Bronchial epithelial cell (primary cell): ENCODE measurements around the gene APOBEC3F. TPM values are rescaled to one million over a fixed set of nuclear protein-coding genes. Genes with fewer than 3 reads are reported as not detected.
A peak's percentile ranks its signal among the peaks of the same experiment; 100 is the strongest.

Source experiments
- DNase-seq: peaks from one replicate; pipeline ENCODE4 v3.0.0-alpha.2; 2010; ENCODE audit warnings: low read depth
- FAIRE-seq: peaks from 2 replicates; lab custom pipeline; 2011; peaks lifted over from hg19 to GRCh38; lab: Jason Lieb, UNC
- H3K27me3 ChIP-seq: 2 replicates; pipeline ENCODE4 v1.5.1; 2011; ENCODE audit warnings: low read length; ENCODE audit not compliant: control insufficient read depth, insufficient read depth
- H3K36me3 ChIP-seq: 2 replicates; pipeline ENCODE4 v1.5.1; 2011; ENCODE audit warnings: low read length; ENCODE audit not compliant: control insufficient read depth, insufficient read depth
- H3K4me3 ChIP-seq: 2 replicates; pipeline ENCODE4 v1.5.1; 2011; ENCODE audit warnings: mild to moderate bottlenecking, low read depth, low read length, control low read depth
- CTCF ChIP-seq: IDR thresholded peaks from 2 replicates; pipeline ENCODE4 v1.5.1; 2011; ENCODE audit warnings: mild to moderate bottlenecking, moderate library complexity, low read length, control low read depth, inconsistent platforms; ENCODE audit not compliant: insufficient read depth, severe bottlenecking
- total RNA-seq: library from RNA; depleted of rRNA; stranded (reverse); fragments of >200 nt; gene quantifications from 2 replicates; pipeline ENCODE4 v1.2.1, GENCODE V29; 2014

Gene APOBEC3F
- total RNA-seq, 1 donor from 2014 or later = 0.79 TPM

DNA sequence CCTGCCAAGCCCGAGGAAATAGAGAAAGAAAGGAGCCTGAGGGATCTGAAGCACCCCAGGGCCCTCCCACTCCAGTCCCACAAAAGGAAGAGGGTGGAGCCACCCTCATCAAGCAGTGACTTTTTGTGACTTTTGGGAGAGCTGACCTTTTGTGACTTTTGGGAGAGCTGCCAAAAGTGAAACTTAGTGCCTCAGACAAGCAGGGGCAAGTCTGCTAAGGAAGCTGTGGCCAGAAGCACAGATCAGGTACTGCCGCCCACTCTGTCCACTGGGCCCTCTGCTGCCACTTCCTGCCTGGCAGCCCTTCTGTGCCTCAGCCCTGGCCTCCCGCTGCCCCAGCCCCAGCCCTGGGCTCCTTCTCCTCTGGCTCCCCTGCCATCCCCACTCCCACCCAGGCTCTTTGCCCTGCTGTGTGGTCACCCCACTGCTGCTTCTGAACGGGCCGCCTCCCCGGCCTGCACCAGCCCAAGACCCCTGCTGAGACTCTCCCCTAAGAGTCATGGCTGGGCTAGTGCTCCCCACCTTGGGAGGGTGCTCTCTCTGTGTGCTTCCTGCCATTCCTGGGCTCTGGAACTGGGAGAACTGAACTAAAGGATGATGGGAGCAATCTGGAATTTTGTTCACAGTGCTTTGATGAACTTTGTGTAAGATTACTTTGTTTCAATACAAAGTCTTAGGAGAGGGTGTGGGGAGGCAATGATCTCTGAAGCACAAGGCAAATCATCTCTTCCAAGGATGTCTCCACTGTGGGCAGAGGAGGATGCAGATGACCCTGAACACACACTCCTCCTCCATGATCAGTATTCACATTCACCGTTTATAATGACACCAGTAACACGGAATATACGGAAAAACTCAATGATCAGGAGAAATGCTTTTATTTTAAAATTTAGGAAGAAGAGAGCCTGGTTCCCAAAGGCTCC lies 56.7 kb downstream of the APOBEC3F start, which contains the start of gene APOBEC3H:
Gene APOBEC3H, plus strand, starts transcription at position 147 of the 923 bp plus-strand sequence. CDS start 3,035 bp downstream, outside the sequence.
- TF ChIP-seq CTCF = peak; percentile 3
- no peak within 1 kb of the TSS for H3K4me3 ChIP-seq
- FAIRE-seq = no peak
- DNase-seq = peak; percentile 88
- no peaks in the 10 kb centered on the region for H3K27me3 ChIP-seq
- no peaks in the 10 kb centered on the region for H3K36me3 ChIP-seq

GRCh38 chr22:39098026-39098425 lies 57.4 kb downstream of the APOBEC3F start:
- H3K4me3 ChIP-seq = no peak overlapping the region
- H3K27me3 ChIP-seq = no peaks in the 10 kb centered on the region
- DNase-seq = no peak
- no peak for FAIRE-seq
- TF ChIP-seq CTCF = no peak
- H3K36me3 ChIP-seq = no peaks in the 10 kb centered on the region

DNA sequence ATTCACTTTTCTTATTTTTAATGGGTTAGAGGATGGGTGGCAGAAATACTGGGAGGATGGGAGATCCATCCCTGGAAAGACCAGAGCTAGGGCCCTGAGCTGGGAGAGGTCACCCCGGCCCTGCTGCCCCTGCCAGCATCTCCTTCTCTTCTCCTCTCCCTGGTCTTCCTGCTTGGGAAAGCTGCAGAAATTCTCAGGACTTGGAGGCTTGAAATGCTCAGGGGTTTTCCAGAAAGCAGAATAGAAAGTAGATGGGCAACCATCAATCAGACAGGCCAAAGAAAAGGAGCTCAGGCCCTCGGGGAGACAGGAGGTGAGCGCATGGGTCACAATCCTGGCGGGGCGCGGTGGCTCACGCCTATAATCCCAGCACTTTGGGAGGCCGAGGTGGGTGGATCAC lies 57.9 kb downstream of the APOBEC3F start:
- Histone ChIP-seq H3K36me3 (no peaks in the 10 kb centered on the region), H3K4me3 (no peak overlapping the region), H3K27me3 (no peaks in the 10 kb centered on the region)
- DNase-seq (no peak), FAIRE-seq (no peak)
- no peak for TF ChIP-seq CTCF

GRCh38 chr22:39101226-39101625 lies 60.6 kb downstream of the APOBEC3F start:
- no peak for TF ChIP-seq CTCF
- DNase-seq (no peak), FAIRE-seq (no peak)
- Histone ChIP-seq H3K27me3 (no peaks in the 10 kb centered on the region), H3K4me3 (no peak overlapping the region), H3K36me3 (no peaks in the 10 kb centered on the region)

- no peak for DNase-seq
- TF ChIP-seq CTCF = no peak
- no peak for FAIRE-seq
- H3K27me3 ChIP-seq = no peaks in the 10 kb centered on the region
- H3K4me3 ChIP-seq = no peak overlapping the region
- no peaks in the 10 kb centered on the region for H3K36me3 ChIP-seq
Observed at GRCh38 chr22:39103431-39103830, 62.8 kb downstream of the APOBEC3F start.

Other genes starting within 250 kb of the APOBEC3F start
- 32.6 and 44.3 TPM in 2 replicates for gene DNAL4, start 246.7 kb upstream of the APOBEC3F start, total RNA-seq
- gene NPTXR, start 196.8 kb upstream of the APOBEC3F start, total RNA-seq = under 0.01 TPM in 2 replicates
- gene CBX6, start 168.6 kb upstream of the APOBEC3F start, total RNA-seq = 6.8 and 8.4 TPM in 2 replicates
- gene APOBEC3A, start 83.3 kb upstream of the APOBEC3F start, total RNA-seq = not detected in 2 replicates
- 0.26 TPM in 1 of 2 replicates, not detected in the other for gene APOBEC3B, start 58.5 kb upstream of the APOBEC3F start, total RNA-seq
- 4.1 and 4.2 TPM in 2 replicates for gene APOBEC3C, start 26.6 kb upstream of the APOBEC3F start, total RNA-seq
- 0.26 TPM in 1 of 2 replicates, not detected in the other for gene APOBEC3D, start 19.7 kb upstream of the APOBEC3F start, total RNA-seq
- gene APOBEC3G, start 36.4 kb downstream of the APOBEC3F start, total RNA-seq = 1.2 and 3.4 TPM in 2 replicates
- gene APOBEC3H, start 56.4 kb downstream of the APOBEC3F start, total RNA-seq = 0.13 and 0.26 TPM in 2 replicates
- 1.8 and 2.1 TPM in 2 replicates for gene CBX7, start 111.8 kb downstream of the APOBEC3F start, total RNA-seq
- 1.1 and 5.6 TPM in 2 replicates for gene PDGFB, start 204.1 kb downstream of the APOBEC3F start, total RNA-seq